NCI-H146 (cell line): ENCODE data around the gene SLC12A3.
A peak's percentile ranks its signal among the peaks of the same experiment; 100 is the strongest.
"Not testable (repeated sequence)": the region's sequence is repeated elsewhere in the genome, so short reads cannot be mapped to it uniquely, and the experiment has no call there.

ENCODE experiments used
- DNase-seq: peaks from one replicate; lab custom pipeline; 2025; lab: John Stamatoyannopoulos, UW

Gene SLC12A3

DNA sequence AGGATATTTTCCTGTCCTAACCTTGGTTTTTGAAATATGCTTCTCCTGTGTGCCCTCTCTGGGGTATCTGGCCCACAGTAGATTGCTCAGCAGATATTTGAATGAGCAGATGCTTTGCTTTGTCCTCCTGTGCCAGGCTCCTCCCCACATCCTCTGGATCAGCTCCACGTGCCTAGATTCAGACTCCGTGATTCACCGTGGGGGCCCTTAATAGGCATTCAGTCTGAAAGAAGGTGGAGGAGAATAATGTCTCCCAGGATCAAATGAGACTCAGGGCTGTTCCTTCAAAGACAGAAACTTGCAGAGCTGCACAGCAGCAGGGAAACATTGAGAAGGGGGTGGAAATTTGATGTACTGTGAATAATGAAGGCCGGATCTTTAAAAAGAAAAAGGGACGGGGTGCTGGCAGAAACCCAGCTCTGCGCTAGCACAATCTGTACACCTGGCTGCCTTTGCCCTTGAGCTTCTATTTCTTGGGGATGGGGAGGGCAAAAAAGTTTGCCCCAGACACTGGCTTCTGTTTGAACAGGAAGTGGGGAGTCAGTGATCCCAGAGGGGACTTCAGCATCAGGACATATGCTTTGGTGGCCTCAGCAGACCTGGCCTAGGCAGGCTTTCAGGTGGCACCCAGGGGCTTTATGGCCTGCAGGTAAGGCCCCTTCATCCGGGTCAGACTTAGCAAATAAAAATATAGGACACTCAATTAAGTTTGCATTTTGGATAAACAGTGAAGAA lies 15.9 kb upstream of the SLC12A3 start:
- no peak for DNase-seq

GRCh38 chr16:56849690-56850680 lies 15.0 kb upstream of the SLC12A3 start:
- DNase-seq = no peak

GRCh38 chr16:56851671-56852400 lies 13.2 kb upstream of the SLC12A3 start:
- DNase-seq = no peak

- DNase-seq = no peak
Measured at GRCh38 chr16:56852401-56852730, 12.6 kb upstream of the SLC12A3 start.

GRCh38 chr16:56852968-56853367 lies 12.0 kb upstream of the SLC12A3 start:
- no peak for DNase-seq

DNA sequence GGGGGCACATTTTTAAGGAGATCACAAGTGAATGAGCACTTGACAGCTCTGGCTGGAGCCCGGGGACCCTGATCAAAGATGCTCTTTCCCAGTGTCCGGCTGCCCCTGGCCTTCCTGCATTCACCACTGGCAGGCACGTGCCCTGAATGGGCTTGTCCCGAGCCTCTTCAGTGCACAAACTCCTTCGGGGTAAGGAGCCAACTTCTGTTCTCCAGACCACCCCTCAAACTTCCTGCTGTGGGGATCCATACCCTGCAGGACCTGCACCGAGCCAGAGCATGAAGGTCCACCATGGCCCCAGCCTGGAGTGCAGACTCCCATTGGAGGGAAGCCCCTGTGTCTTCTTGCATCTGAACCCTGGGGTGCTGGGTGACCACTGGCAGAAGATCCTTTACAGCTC lies 9.8 kb upstream of the SLC12A3 start:
- no peak for DNase-seq

- no peak for DNase-seq
Measured at GRCh38 chr16:56855946-56856345, 9.1 kb upstream of the SLC12A3 start.

- DNase-seq = no peak
Measured at GRCh38 chr16:56856876-56857447, 8.0 kb upstream of the SLC12A3 start.

GRCh38 chr16:56858374-56858773 lies 6.6 kb upstream of the SLC12A3 start:
- no peak for DNase-seq

DNA sequence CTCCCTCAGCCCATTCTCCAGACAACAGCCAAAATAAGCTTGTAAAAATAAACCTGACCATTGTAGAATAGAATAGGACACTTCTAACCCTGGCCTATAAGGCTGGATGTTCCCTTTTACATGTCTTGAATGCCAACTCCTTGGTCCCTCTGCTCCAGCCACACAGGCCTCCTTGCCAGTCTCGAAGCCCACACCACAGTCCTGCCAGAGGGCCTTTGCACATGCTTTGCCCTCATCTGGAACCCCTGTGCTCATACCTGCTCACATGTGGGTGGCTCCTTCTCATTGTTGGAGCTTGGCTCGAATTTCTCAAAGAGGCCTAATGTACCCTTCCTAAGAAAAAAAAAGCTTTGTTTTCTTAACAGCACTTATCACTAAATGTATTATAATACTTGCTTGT lies 5.4 kb upstream of the SLC12A3 start:
- DNase-seq = no peak

DNA sequence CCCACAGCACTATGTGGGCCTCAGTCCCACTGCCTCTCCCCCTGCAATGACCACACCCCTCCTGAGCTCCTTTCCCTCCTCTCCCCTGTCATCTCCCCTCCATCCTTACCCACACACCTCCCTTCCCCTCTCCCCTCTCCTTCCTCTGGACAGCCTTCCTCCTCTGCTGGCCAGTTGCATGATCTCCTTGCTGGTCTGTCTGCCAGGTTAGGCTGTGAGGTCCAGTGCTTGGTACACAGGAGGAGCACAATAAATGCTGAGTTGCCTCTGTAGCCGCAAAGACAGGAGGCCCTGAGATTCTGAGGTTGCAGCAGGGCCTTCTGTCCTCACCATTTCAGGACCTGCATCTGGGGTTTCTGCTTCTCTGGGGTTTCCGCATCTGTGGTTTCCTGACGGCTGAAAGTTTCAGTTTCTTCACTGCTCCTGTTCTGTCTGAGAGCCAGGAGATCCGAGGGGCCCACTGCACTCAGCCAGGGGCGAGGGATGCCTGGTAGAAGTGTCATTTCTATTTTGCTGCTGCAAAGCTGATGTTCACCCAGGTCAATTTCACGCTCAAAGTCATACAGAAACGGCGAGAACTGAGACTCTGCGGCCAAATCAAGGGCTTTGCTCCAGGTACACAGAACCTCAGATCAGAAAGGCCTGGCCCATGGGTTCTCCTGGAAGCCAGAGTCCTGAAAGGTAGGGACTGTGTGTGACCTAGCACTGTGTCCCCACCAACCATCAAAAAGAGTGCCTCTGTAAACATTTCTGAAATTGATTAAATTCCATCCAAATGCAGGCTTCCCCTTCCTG lies 4.6 kb upstream of the SLC12A3 start:
- no peak for DNase-seq

- peak; percentile 16 for DNase-seq
Measured at GRCh38 chr16:56861092-56861610, 3.9 kb upstream of the SLC12A3 start.

- no peak for DNase-seq
Measured at GRCh38 chr16:56861756-56862155, 3.3 kb upstream of the SLC12A3 start.

- no peak for DNase-seq
Measured at GRCh38 chr16:56862776-56863175, 2.2 kb upstream of the SLC12A3 start.

- DNase-seq = no peak
Measured at GRCh38 chr16:56865394-56866062, 521 bp downstream of the SLC12A3 start.

DNA sequence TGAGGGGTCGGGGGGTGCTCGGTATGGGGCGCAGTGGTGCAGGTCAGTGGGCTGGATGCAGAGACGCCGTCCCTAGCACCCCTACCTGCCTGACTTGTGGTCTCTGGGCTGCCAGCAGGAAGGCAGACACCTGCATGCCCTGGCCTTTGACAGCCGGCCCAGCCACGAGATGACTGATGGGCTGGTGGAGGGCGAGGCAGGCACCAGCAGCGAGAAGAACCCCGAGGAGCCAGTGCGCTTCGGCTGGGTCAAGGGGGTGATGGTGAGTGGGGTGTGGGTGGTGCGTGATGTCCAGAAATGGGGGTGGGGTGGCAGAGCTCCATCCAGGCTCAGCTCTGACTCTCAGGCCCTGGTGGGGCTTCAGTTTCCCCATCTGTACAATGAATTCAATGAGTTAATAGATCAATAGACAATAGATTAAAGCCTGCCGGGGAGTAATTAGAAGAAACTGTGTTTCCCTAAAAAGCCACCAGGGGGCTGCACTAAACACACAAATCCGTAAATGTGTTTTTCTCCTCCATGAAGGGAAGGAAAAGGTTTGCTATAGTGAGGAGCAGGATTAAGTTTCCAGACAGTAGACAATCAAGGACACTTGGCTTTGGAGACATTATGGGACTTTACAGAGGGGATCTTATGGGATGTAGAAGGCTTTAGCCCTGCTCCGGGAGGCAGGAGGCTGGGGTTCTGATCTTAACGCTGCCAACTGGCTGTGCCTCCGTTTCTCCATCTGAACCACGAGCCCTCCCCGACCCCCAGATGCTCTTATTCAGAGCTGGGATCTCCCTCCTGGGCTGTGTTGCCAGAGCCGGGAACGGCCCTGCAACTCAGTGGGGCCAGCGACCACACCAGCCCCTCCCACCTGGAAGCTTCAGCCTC lies 2.2 kb downstream of the SLC12A3 start:
- peak; percentile 53 for DNase-seq

DNA sequence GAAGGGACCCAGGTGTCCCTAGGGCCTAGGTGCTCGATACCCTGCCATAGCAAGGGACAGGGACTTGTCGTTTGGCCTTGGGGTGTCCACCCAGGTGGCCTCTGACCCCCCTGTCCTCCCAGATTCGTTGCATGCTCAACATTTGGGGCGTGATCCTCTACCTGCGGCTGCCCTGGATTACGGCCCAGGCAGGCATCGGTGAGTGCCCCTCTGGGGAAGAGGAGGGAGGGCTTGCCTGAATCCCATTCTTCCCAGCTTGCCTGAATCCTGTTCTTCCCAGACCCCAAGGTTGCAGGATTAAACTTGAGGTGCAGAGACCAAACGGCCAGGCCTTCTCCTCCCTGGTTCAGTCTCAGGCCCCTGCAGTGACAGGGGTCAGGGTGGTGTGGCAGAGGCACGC lies 3.2 kb downstream of the SLC12A3 start:
- no peak for DNase-seq

GRCh38 chr16:56868766-56869165 lies 3.8 kb downstream of the SLC12A3 start:
- DNase-seq = not testable (repeated sequence)

- no peak for DNase-seq
Measured at GRCh38 chr16:56869513-56870275, 4.7 kb downstream of the SLC12A3 start.
